WTC11 (cell line): ENCODE measurements around the gene TMEM63B.

Experiments used
- CTCF ChIP-seq: fragments of 200-600 bp; IDR thresholded peaks from 2 replicates; pipeline ENCODE4 v1.8.0; 2022; ENCODE audit warnings: antibody characterized with exemption
- FOXJ3 ChIP-seq: sonication (generic); formaldehyde crosslinking; IDR thresholded peaks from 2 replicates; pipeline ENCODE4 v1.9.0; 2021; ENCODE audit warnings: missing genetic modification reagents, mild to moderate bottlenecking, borderline replicate concordance
- JUN ChIP-seq: sonication (generic); formaldehyde crosslinking; IDR thresholded peaks from 2 replicates; pipeline ENCODE4 v1.8.0; 2023; ENCODE audit warnings: mild to moderate bottlenecking, missing genetic modification reagents
- NFYB ChIP-seq: sonication (generic); formaldehyde crosslinking; conservative IDR thresholded peaks from 2 replicates; pipeline ENCODE4 v1.8.0; 2022; ENCODE audit warnings: low read depth, missing genetic modification reagents
- PRDM15 ChIP-seq: sonication (generic); formaldehyde crosslinking; IDR thresholded peaks from 2 replicates; pipeline ENCODE4 v1.8.0; 2022; ENCODE audit warnings: missing genetic modification reagents
- SP1 ChIP-seq: sonication (generic); formaldehyde crosslinking; conservative IDR thresholded peaks from 2 replicates; pipeline ENCODE4 v1.8.1; 2022; ENCODE audit warnings: missing genetic modification reagents
- TCF7 ChIP-seq: sonication (generic); formaldehyde crosslinking; IDR thresholded peaks from 2 replicates; pipeline ENCODE4 v1.8.0; 2022; ENCODE audit warnings: mild to moderate bottlenecking, low read depth, missing genetic modification reagents, moderate library complexity
- TEAD4 ChIP-seq: sonication (generic); formaldehyde crosslinking; IDR thresholded peaks from 2 replicates; pipeline ENCODE4 v1.8.0; 2022; ENCODE audit warnings: mild to moderate bottlenecking, missing genetic modification reagents
- TP53 ChIP-seq: sonication (generic); formaldehyde crosslinking; IDR thresholded peaks from 2 replicates; pipeline ENCODE4 v1.8.1; 2023; ENCODE audit warnings: mild to moderate bottlenecking, missing genetic modification reagents
- USF1 ChIP-seq: sonication (generic); formaldehyde crosslinking; IDR thresholded peaks from 2 replicates; pipeline ENCODE4 v1.8.0; 2022; ENCODE audit warnings: mild to moderate bottlenecking, missing genetic modification reagents
- ZBTB43 ChIP-seq: sonication (generic); formaldehyde crosslinking; IDR thresholded peaks from 2 replicates; pipeline ENCODE4 v1.8.1; 2023; ENCODE audit warnings: mild to moderate bottlenecking, missing genetic modification reagents
- ZNF121 ChIP-seq: sonication (generic); formaldehyde crosslinking; IDR thresholded peaks from 2 replicates; pipeline ENCODE4 v1.8.0; 2023; ENCODE audit warnings: missing genetic modification reagents
- ZNF423 ChIP-seq: fragments of 250-450 bp; sonication (Bioruptor Pico); IDR thresholded peaks from 2 replicates; pipeline ENCODE4 v2.1.2; 2022; ENCODE audit warnings: mild to moderate bottlenecking, moderate library complexity
- ZNF512 ChIP-seq: sonication (generic); formaldehyde crosslinking; IDR thresholded peaks from 2 replicates; pipeline ENCODE4 v1.8.1; 2022; ENCODE audit warnings: missing genetic modification reagents, borderline replicate concordance

GRCh38 chr6:44091981-44092884 is 35.1 kb upstream of the TMEM63B start:
- TF ChIP-seq CTCF (no peak), PRDM15 (no peak), USF1 (no peak), ZBTB43 (CRISPR knock-in tag) (no peak), FOXJ3 (CRISPR knock-in tag) (no peak), JUN (CRISPR knock-in tag) (no peak), ZNF121 (no peak), TEAD4 (no peak), SP1 (CRISPR knock-in tag) (no peak), TCF7 (CRISPR knock-in tag) (no peak), TP53 (no peak), ZNF512 (CRISPR knock-in tag) (no peak), NFYB (no peak), ZNF423 (CRISPR knock-in tag) (no peak)
